Transverse colon (tissue), 4 donors: ENCODE measurements around the gene PXYLP1. TPM values are rescaled to one million over a fixed set of nuclear protein-coding genes. Genes with fewer than 3 reads are reported as not detected.

Source experiments
- DNase-seq: peaks from one replicate; pipeline ENCODE4 v3.0.0-alpha.2; 2019
- H3K27ac ChIP-seq, 4 donors: fragments of 200-600 bp; sonication (generic); 2 replicates each; pipeline ENCODE4 v1.5.1; 2016 to 2018; ENCODE audit warnings: inconsistent platforms in 4 of 4
- H3K27me3 ChIP-seq: fragments of 200-600 bp; sonication (generic); 2 replicates; pipeline ENCODE4 v1.5.1; 2017; ENCODE audit warnings: inconsistent platforms
- H3K36me3 ChIP-seq, 4 donors: fragments of 200-600 bp; sonication (generic); 2 replicates each; pipeline ENCODE4 v1.5.1; 2017 to 2019; ENCODE audit warnings: inconsistent platforms in 4 of 4
- H3K4me1 ChIP-seq, 4 donors: fragments of 200-600 bp; sonication (generic); 2 replicates each; pipeline ENCODE4 v1.5.1; 2017 to 2020; ENCODE audit warnings: inconsistent platforms in 4 of 4
- H3K4me3 ChIP-seq, 4 donors: fragments of 200-600 bp; sonication (generic); 1 replicate in 1 of 4; 2 replicates in 3 of 4; pipeline versions ENCODE4 v1.5.1 to v1.6.1; 2017 to 2019; ENCODE audit warnings: inconsistent platforms in 4 of 4
- H3K9me3 ChIP-seq, 2 donors: fragments of 200-600 bp; sonication (generic); 2 replicates each; pipeline ENCODE4 v1.5.1; 2017 to 2019; ENCODE audit warnings: inconsistent platforms in 2 of 2
- CTCF ChIP-seq, 5 experiments: fragments of 200-600 bp in 3 of 5; fragments of 450-650 bp in 2 of 5; sonication (generic) in 3 of 5; IDR thresholded peaks; 1 replicate in 2 of 5; 2 replicates in 3 of 5; pipeline ENCODE4 v1.5.1; 2016 to 2017; ENCODE audit warnings: antibody characterized with exemption in 5 of 5, inconsistent platforms in 3 of 5, mild to moderate bottlenecking in 2 of 5, moderate library complexity in 1 of 5
- EP300 ChIP-seq: sonication (generic); formaldehyde crosslinking; IDR thresholded peaks from one replicate; pipeline ENCODE4 v1.6.1; 2017; ENCODE audit warnings: antibody characterized with exemption, low read depth
- POLR2A ChIP-seq: fragments of 450-650 bp; IDR thresholded peaks from one replicate; pipeline ENCODE4 v1.6.1; 2016; ENCODE audit warnings: antibody characterized with exemption, mild to moderate bottlenecking, moderate library complexity
- POLR2AphosphoS5 ChIP-seq, 3 donors: sonication (generic); formaldehyde crosslinking; IDR thresholded peaks; one replicate each; pipeline ENCODE4 v1.6.1; 2016; ENCODE audit warnings: antibody characterized with exemption in 3 of 3
- WGBS, 2 donors: methylation state at CpG; one replicate each; pipeline ENCODE4 v1.1.5; 2018; ENCODE audit warnings: low coverage in 1 of 2; 5-methylcytosine and 5-hydroxymethylcytosine counted together
- in situ Hi-C, 4 donors: fragments of 200-750 bp; cut with MboI; loops; one replicate each; pipeline versions ENCODE4 v1.15.0 to v1.15.1; 2017; ENCODE audit warnings: low sequenced_read_pairs in 3 of 4, low pct_ligation_motif_present in 1 of 4, low pct_unique_long_range_greater_than_20kb in 1 of 4
- intact Hi-C: fragments of 100-400 bp; cut with DNase I; formaldehyde crosslinking; loops from one replicate; pipeline ENCODE4 v1.15.1; 2023; ENCODE audit warnings: low total_unique reads
- total RNA-seq, 4 donors: library from RNA; depleted of rRNA; stranded (reverse); fragments of >200 nt; gene quantifications; one replicate each; pipeline ENCODE4 v1.1.0, GENCODE V29; 2016

Gene PXYLP1
- total RNA-seq, 4 donors from 2014 or later, result 11.5 to 27.7 (median 12.2) TPM

GRCh38 chr3:141216975-141217374 lies 14.7 kb upstream of the PXYLP1 start:
- H3K27ac ChIP-seq, result no peak overlapping the region
- H3K36me3 ChIP-seq, result no peaks in the 10 kb centered on the region
- no peaks in the 10 kb centered on the region for H3K4me1 ChIP-seq
- in situ Hi-C loops, result no loop called here
- no peak overlapping the region for H3K4me3 ChIP-seq
- WGBS, 2 donors, result 87 to 89% methylated on average over 2 of the region's 2 CpGs
- DNase-seq, result no peak
- TF ChIP-seq POLR2AphosphoS5 (IDR thresholded peaks at IDR 0.05) (no peak), CTCF (IDR thresholded peaks at IDR 0.05) (no peak), POLR2A (no peak), EP300 (no peak)
- H3K27me3 ChIP-seq, result no peaks in the 10 kb centered on the region
- peaks cover 3% of the 10 kb centered on the region in 2 donors for H3K9me3 ChIP-seq
- intact Hi-C loops, result no loop called here

DNA sequence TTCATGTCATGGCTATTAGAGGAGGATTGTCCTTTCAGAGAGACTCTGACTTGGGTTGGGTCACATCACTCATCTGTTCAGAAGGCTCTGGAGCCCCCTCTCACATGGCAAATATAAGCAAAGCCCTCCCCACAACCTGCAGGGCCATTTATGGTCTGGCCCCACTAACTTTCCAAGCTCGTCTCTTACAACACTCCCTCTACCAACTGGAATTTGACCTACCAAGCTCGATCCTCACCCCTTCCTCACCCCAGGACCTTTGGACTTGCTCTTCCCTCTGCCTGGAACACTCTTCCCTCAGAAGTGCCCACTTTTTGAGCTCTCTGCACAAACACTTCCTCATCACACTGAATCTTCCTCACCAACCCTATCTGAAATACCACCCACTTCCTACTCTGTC lies 14.2 kb upstream of the PXYLP1 start:
- in situ Hi-C loops, result no loop called here
- no peak for DNase-seq
- Histone ChIP-seq H3K27ac (no peak overlapping the region), H3K27me3 (no peaks in the 10 kb centered on the region), H3K4me1 (no peaks in the 10 kb centered on the region), H3K36me3 (no peaks in the 10 kb centered on the region), H3K4me3 (no peak overlapping the region), H3K9me3 (peaks cover 3% of the 10 kb centered on the region in 2 donors)
- intact Hi-C loops, result no loop called here
- TF ChIP-seq CTCF (IDR thresholded peaks at IDR 0.05) (no peak), EP300 (no peak), POLR2AphosphoS5 (IDR thresholded peaks at IDR 0.05) (no peak), POLR2A (no peak)
- WGBS, 2 donors, result 47% methylated on average over 2 of the region's 2 CpGs; no CpG with 5 or more reads in 1 of the 2 donors

DNA sequence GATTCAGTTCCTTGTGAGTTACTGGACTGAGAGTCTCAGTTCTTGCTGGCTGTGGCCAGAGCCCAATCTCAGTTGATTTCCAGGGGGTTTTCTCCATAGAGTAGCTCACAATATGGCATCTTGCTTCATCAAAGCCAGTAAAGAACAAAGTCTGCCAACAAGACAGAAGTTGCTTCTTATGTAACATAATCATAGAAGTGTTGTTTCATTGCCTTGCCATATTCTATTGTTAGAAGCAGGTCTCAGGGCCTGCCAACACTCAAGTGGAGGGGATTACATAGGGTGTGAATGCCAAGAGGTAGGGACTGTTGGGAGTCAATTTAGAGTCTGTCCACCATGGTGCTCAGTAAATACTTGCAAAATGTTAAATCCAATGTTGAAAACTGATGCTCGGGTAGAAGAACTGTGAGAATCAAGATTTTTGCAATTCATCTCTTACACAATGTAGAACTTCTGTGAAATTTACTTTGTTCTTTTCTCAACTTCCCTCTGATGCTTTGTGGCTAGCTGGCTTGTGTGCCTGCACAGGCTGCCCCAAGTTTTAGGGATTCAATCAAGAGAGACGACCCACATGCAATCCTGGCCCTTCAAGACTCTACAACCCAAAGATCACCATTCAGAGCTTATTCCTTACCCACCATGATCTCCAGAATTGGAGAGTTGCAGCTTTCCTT lies 13.3 kb upstream of the PXYLP1 start:
- no peak for TF ChIP-seq EP300
- no peak for TF ChIP-seq CTCF (IDR thresholded peaks at IDR 0.05)
- TF ChIP-seq POLR2AphosphoS5 (IDR thresholded peaks at IDR 0.05), result no peak
- TF ChIP-seq POLR2A, result no peak
- in situ Hi-C loops, result no loop called here
- H3K4me3 ChIP-seq, result no peak overlapping the region
- no peaks in the 10 kb centered on the region for H3K27me3 ChIP-seq
- no peak overlapping the region for H3K27ac ChIP-seq
- H3K36me3 ChIP-seq, result no peaks in the 10 kb centered on the region
- peaks cover 0 to 2% of the 10 kb centered on the region in 2 donors for H3K9me3 ChIP-seq
- no peak for DNase-seq
- no peaks in the 10 kb centered on the region for H3K4me1 ChIP-seq
- intact Hi-C loops, result no loop called here
- 33 to 60% methylated on average over 1 to 2 of the region's 2 CpGs for WGBS, 2 donors

DNA sequence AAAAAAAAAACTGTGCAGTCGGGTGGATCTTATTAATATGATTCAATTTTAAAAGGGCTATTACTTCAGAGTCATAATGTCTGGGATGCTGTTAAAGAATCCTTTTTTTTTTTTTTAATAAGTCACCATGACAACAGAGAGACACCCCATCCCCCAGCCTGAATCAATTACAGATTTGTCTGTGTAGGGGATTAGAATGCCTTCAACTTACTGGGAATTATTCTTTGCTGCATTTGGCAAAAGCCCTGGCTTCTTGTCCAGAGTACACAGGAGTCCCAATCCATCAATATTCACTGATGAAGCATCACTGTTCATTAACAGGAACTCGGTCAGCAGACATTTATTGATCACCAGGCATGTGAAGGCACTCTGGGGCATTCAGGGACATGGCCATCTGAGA lies 12.7 kb upstream of the PXYLP1 start:
- Histone ChIP-seq H3K4me3 (no peak overlapping the region), H3K36me3 (no peaks in the 10 kb centered on the region), H3K27ac (no peak overlapping the region), H3K9me3 (peaks cover 0 to 8% of the 10 kb centered on the region in 2 donors), H3K27me3 (no peaks in the 10 kb centered on the region), H3K4me1 (no peaks in the 10 kb centered on the region)
- no peak for DNase-seq
- in situ Hi-C loops (no loop called here), intact Hi-C loops (no loop called here)
- 75 to 79% methylated on average over 1 to 2 of the region's 2 CpGs for WGBS, 2 donors
- TF ChIP-seq POLR2A (no peak), POLR2AphosphoS5 (IDR thresholded peaks at IDR 0.05) (no peak), EP300 (no peak), CTCF (IDR thresholded peaks at IDR 0.05) (no peak)
